MM.1S (cell line): Measurements from ENCODE around the gene IRF2BPL.

Experiments
- EZH2 ChIP-seq: fragments of 300-600 bp; sonication (generic); optimal IDR thresholded peaks from 2 replicates; pipeline ENCODE3; 2017; ENCODE audit warnings: low read depth, mild to moderate bottlenecking, antibody characterized with exemption, low read length, mixed read lengths
- EZH2phosphoT487 ChIP-seq: fragments of 300-600 bp; sonication (generic); IDR thresholded peaks from 2 replicates; pipeline ENCODE4 v1.6.1; 2018; ENCODE audit warnings: antibody characterized with exemption, low read length
- TF ChIP-seq, protein P1 (sequence below): fragments of 300-600 bp; sonication (generic); IDR thresholded peaks from 2 replicates; pipeline ENCODE4 v1.5.1; 2016; ENCODE audit warnings: antibody characterized with exemption, low read length, mixed read lengths

DNA sequence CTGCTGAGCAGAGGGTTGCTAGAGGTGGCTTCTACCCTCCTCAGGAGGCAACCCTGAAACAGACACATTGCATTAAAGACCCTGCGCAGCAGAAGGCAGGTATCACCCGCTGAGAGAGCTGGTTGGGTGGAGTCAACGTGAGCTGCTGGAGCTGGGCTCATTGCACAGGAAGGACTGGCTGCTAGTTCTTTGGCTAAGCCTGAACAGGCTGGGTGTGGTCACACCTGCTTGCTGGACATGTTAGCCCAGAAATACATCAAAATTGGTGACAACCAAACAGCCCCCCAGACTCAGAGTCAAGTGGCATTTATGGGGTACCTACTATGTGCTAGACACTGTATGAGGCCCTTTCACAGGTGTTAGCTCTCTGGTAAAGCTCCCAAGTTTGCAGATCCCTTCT, 33.8 kb upstream of the IRF2BPL start:
- TF ChIP-seq, protein P1, sequence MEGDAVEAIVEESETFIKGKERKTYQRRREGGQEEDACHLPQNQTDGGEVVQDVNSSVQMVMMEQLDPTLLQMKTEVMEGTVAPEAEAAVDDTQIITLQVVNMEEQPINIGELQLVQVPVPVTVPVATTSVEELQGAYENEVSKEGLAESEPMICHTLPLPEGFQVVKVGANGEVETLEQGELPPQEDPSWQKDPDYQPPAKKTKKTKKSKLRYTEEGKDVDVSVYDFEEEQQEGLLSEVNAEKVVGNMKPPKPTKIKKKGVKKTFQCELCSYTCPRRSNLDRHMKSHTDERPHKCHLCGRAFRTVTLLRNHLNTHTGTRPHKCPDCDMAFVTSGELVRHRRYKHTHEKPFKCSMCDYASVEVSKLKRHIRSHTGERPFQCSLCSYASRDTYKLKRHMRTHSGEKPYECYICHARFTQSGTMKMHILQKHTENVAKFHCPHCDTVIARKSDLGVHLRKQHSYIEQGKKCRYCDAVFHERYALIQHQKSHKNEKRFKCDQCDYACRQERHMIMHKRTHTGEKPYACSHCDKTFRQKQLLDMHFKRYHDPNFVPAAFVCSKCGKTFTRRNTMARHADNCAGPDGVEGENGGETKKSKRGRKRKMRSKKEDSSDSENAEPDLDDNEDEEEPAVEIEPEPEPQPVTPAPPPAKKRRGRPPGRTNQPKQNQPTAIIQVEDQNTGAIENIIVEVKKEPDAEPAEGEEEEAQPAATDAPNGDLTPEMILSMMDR, result no peak
- TF ChIP-seq EZH2 (no peak), EZH2phosphoT487 (no peak)
